ENCODE data around the gene VAV2.

VAV2 gene

GRCh38 chr9:133814586-133815208, 177.4 kb downstream of the VAV2 start:
- H3K4me1 ChIP-seq (ENCODE audit: insufficient read depth, low read length), result no peaks in the 10 kb centered on the region
- H3K27ac ChIP-seq (ENCODE audit: low read depth, low read length), result no peak overlapping the region
- H3K9me3 ChIP-seq (ENCODE audit: low read length), result no peaks in the 10 kb centered on the region
- no peaks in the 10 kb centered on the region for H3K27me3 ChIP-seq (ENCODE audit: control insufficient read depth in 1 of 2, insufficient read depth in 2 of 2, low read length in 2 of 2)
- H3K4me3 ChIP-seq (ENCODE audit: low read depth in 1 of 2, low read length in 2 of 2), result no peak overlapping the region
- H3K36me3 ChIP-seq (ENCODE audit: insufficient read depth, low read length), result no peaks in the 10 kb centered on the region
- H3K9ac ChIP-seq (ENCODE audit: low read length), result no peak overlapping the region

- no peaks in the 10 kb centered on the region for H3K4me1 ChIP-seq (ENCODE audit: insufficient read depth, low read length)
- no peaks in the 10 kb centered on the region for H3K9me3 ChIP-seq (ENCODE audit: low read length)
- H3K4me3 ChIP-seq (ENCODE audit: low read depth in 1 of 2, low read length in 2 of 2), result no peak overlapping the region
- H3K9ac ChIP-seq (ENCODE audit: low read length), result no peak overlapping the region
- no peak overlapping the region for H3K27ac ChIP-seq (ENCODE audit: low read depth, low read length)
- no peaks in the 10 kb centered on the region for H3K36me3 ChIP-seq (ENCODE audit: insufficient read depth, low read length)
- H3K27me3 ChIP-seq (ENCODE audit: control insufficient read depth in 1 of 2, insufficient read depth in 2 of 2, low read length in 2 of 2), result no peaks in the 10 kb centered on the region
Measured at GRCh38 chr9:133813749-133814585, 178.2 kb downstream of the VAV2 start.

- H3K4me1 ChIP-seq (ENCODE audit: insufficient read depth, low read length), result no peaks in the 10 kb centered on the region
- H3K36me3 ChIP-seq (ENCODE audit: insufficient read depth, low read length), result no peaks in the 10 kb centered on the region
- H3K9ac ChIP-seq (ENCODE audit: low read length), result no peak overlapping the region
- no peaks in the 10 kb centered on the region for H3K9me3 ChIP-seq (ENCODE audit: low read length)
- H3K4me3 ChIP-seq (ENCODE audit: low read depth in 1 of 2, low read length in 2 of 2), result no peak overlapping the region
- no peak overlapping the region for H3K27ac ChIP-seq (ENCODE audit: low read depth, low read length)
- H3K27me3 ChIP-seq (ENCODE audit: control insufficient read depth in 1 of 2, insufficient read depth in 2 of 2, low read length in 2 of 2), result no peaks in the 10 kb centered on the region
Measured at GRCh38 chr9:133812941-133813748, 179.0 kb downstream of the VAV2 start.

- no peaks in the 10 kb centered on the region for H3K36me3 ChIP-seq (ENCODE audit: insufficient read depth, low read length)
- no peak overlapping the region for H3K4me3 ChIP-seq (ENCODE audit: low read depth in 1 of 2, low read length in 2 of 2)
- H3K9me3 ChIP-seq (ENCODE audit: low read length), result no peaks in the 10 kb centered on the region
- no peaks in the 10 kb centered on the region for H3K27me3 ChIP-seq (ENCODE audit: control insufficient read depth in 1 of 2, insufficient read depth in 2 of 2, low read length in 2 of 2)
- no peak overlapping the region for H3K9ac ChIP-seq (ENCODE audit: low read length)
- no peak overlapping the region for H3K27ac ChIP-seq (ENCODE audit: low read depth, low read length)
- H3K4me1 ChIP-seq (ENCODE audit: insufficient read depth, low read length), result no peaks in the 10 kb centered on the region
Measured at GRCh38 chr9:133812077-133812868, 179.9 kb downstream of the VAV2 start.

- no peaks in the 10 kb centered on the region for H3K4me1 ChIP-seq (ENCODE audit: insufficient read depth, low read length)
- H3K9me3 ChIP-seq (ENCODE audit: low read length), result no peaks in the 10 kb centered on the region
- no peak overlapping the region for H3K4me3 ChIP-seq (ENCODE audit: low read depth in 1 of 2, low read length in 2 of 2)
- H3K27ac ChIP-seq (ENCODE audit: low read depth, low read length), result no peak overlapping the region
- no peaks in the 10 kb centered on the region for H3K27me3 ChIP-seq (ENCODE audit: control insufficient read depth in 1 of 2, insufficient read depth in 2 of 2, low read length in 2 of 2)
- H3K36me3 ChIP-seq (ENCODE audit: insufficient read depth, low read length), result no peaks in the 10 kb centered on the region
- H3K9ac ChIP-seq (ENCODE audit: low read length), result no peak overlapping the region
Measured at GRCh38 chr9:133811471-133811870, 180.7 kb downstream of the VAV2 start.

- Histone ChIP-seq H3K9me3 (ENCODE audit: low read length) (no peaks in the 10 kb centered on the region), H3K27ac (ENCODE audit: low read depth, low read length) (no peak overlapping the region), H3K4me1 (ENCODE audit: insufficient read depth, low read length) (no peaks in the 10 kb centered on the region), H3K27me3 (ENCODE audit: control insufficient read depth in 1 of 2, insufficient read depth in 2 of 2, low read length in 2 of 2) (no peaks in the 10 kb centered on the region), H3K4me3 (ENCODE audit: low read depth in 1 of 2, low read length in 2 of 2) (no peak overlapping the region), H3K36me3 (ENCODE audit: insufficient read depth, low read length) (no peaks in the 10 kb centered on the region), H3K9ac (ENCODE audit: low read length) (no peak overlapping the region)
Measured at GRCh38 chr9:133810556-133811195, 181.4 kb downstream of the VAV2 start.

- no peak overlapping the region for H3K4me3 ChIP-seq (ENCODE audit: low read depth in 1 of 2, low read length in 2 of 2)
- no peak overlapping the region for H3K9ac ChIP-seq (ENCODE audit: low read length)
- no peaks in the 10 kb centered on the region for H3K9me3 ChIP-seq (ENCODE audit: low read length)
- no peaks in the 10 kb centered on the region for H3K27me3 ChIP-seq (ENCODE audit: control insufficient read depth in 1 of 2, insufficient read depth in 2 of 2, low read length in 2 of 2)
- no peaks in the 10 kb centered on the region for H3K4me1 ChIP-seq (ENCODE audit: insufficient read depth, low read length)
- H3K36me3 ChIP-seq (ENCODE audit: insufficient read depth, low read length), result no peaks in the 10 kb centered on the region
- no peak overlapping the region for H3K27ac ChIP-seq (ENCODE audit: low read depth, low read length)
Measured at GRCh38 chr9:133809335-133809734, 182.8 kb downstream of the VAV2 start.

GRCh38 chr9:133807818-133808217, 184.3 kb downstream of the VAV2 start:
- no peak overlapping the region for H3K27ac ChIP-seq (ENCODE audit: low read depth, low read length)
- H3K4me1 ChIP-seq (ENCODE audit: insufficient read depth, low read length), result no peaks in the 10 kb centered on the region
- no peaks in the 10 kb centered on the region for H3K36me3 ChIP-seq (ENCODE audit: insufficient read depth, low read length)
- H3K4me3 ChIP-seq (ENCODE audit: low read depth in 1 of 2, low read length in 2 of 2), result no peak overlapping the region
- no peak overlapping the region for H3K9ac ChIP-seq (ENCODE audit: low read length)
- no peaks in the 10 kb centered on the region for H3K9me3 ChIP-seq (ENCODE audit: low read length)
- H3K27me3 ChIP-seq (ENCODE audit: control insufficient read depth in 1 of 2, insufficient read depth in 2 of 2, low read length in 2 of 2), result no peaks in the 10 kb centered on the region

GRCh38 chr9:133807037-133807436, 185.1 kb downstream of the VAV2 start:
- H3K4me1 ChIP-seq (ENCODE audit: insufficient read depth, low read length), result no peaks in the 10 kb centered on the region
- no peaks in the 10 kb centered on the region for H3K36me3 ChIP-seq (ENCODE audit: insufficient read depth, low read length)
- no peaks in the 10 kb centered on the region for H3K27me3 ChIP-seq (ENCODE audit: control insufficient read depth in 1 of 2, insufficient read depth in 2 of 2, low read length in 2 of 2)
- H3K9me3 ChIP-seq (ENCODE audit: low read length), result no peaks in the 10 kb centered on the region
- H3K4me3 ChIP-seq (ENCODE audit: low read depth in 1 of 2, low read length in 2 of 2), result no peak overlapping the region
- no peak overlapping the region for H3K9ac ChIP-seq (ENCODE audit: low read length)
- no peak overlapping the region for H3K27ac ChIP-seq (ENCODE audit: low read depth, low read length)

GRCh38 chr9:133806623-133807010, 185.5 kb downstream of the VAV2 start:
- Histone ChIP-seq H3K27me3 (ENCODE audit: control insufficient read depth in 1 of 2, insufficient read depth in 2 of 2, low read length in 2 of 2) (no peaks in the 10 kb centered on the region), H3K9ac (ENCODE audit: low read length) (no peak overlapping the region), H3K4me1 (ENCODE audit: insufficient read depth, low read length) (no peaks in the 10 kb centered on the region), H3K36me3 (ENCODE audit: insufficient read depth, low read length) (no peaks in the 10 kb centered on the region), H3K27ac (ENCODE audit: low read depth, low read length) (no peak overlapping the region), H3K4me3 (ENCODE audit: low read depth in 1 of 2, low read length in 2 of 2) (no peak overlapping the region), H3K9me3 (ENCODE audit: low read length) (no peaks in the 10 kb centered on the region)

All from muscle layer of colon (tissue), 2 donors.